Stimulated activated CD4-positive, alpha-beta T cell treated with anti-CD3 and anti-CD28 coated beads, Interleukin-4, amount 100 ng/mL, for 4 hours (primary cell): ENCODE data around the gene FBLN5.

Experiments used
- DNase-seq, 2 experiments: peaks; one replicate each; pipeline ENCODE4 v3.0.0-alpha.2; 2020

FBLN5 gene

GRCh38 chr14:91945751-91946621, 1.5 kb downstream of the FBLN5 start:
- no peak for DNase-seq

DNA sequence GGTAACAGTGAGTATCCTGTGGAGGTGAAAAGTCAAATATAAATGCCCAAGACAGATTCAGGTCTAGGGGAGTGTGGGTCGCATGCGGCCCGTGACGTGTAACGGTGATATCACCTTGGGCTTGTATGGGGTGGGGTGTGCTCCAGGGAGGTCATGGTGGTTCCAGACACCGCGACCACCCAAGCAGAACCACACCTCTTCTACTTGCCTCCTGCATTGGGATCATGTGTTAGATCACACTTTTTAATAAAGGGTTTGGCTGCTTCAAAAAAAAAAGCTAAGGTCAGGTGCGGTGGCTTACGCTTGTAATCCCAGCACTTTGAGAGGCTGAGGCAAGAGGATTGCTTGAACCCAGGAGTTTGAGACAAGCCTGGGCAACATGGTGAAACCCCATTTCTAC, 4.5 kb downstream of the FBLN5 start:
- no peak for DNase-seq

DNA sequence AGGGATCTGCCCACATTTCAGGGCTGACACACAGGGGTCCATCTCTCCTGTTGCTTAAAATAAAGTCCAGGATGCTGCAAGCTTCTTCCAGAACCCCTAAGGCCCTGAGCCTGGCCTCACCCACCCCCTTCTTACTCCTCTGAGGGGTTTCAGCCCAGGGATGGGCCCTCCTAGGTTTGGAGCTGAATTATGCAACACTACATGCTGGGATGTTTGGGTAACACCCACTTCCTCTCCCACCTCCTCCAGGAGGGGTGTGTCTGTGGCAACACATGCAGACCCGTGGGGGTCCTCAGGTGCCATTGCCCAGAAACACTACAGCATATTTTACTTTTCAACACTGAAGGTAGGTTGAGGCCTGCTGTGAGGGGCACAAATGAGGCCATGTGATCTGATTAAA, 5.4 kb downstream of the FBLN5 start:
- no peak for DNase-seq

DNA sequence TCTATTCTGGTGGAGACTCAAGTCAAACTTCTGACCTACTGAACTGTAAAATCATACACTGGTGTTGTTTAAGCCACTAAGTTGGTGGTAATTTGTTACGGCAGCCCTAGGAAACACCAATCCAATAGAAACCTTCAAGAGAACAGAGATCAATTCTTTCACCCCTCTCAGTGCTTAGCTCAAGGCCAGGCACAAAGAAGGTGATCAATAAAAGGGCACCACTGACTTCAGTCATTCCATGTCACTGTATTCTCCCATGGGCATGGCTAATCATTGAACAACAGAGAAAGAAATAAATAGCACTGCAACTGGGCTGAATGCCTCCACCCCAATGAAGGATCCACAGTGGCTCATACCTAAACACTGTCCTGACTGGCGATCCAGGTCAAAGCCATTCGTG, 7.3 kb downstream of the FBLN5 start:
- DNase-seq, result no peak

- no peak for DNase-seq
Observed at GRCh38 chr14:91935586-91935985, 11.9 kb downstream of the FBLN5 start.

DNA sequence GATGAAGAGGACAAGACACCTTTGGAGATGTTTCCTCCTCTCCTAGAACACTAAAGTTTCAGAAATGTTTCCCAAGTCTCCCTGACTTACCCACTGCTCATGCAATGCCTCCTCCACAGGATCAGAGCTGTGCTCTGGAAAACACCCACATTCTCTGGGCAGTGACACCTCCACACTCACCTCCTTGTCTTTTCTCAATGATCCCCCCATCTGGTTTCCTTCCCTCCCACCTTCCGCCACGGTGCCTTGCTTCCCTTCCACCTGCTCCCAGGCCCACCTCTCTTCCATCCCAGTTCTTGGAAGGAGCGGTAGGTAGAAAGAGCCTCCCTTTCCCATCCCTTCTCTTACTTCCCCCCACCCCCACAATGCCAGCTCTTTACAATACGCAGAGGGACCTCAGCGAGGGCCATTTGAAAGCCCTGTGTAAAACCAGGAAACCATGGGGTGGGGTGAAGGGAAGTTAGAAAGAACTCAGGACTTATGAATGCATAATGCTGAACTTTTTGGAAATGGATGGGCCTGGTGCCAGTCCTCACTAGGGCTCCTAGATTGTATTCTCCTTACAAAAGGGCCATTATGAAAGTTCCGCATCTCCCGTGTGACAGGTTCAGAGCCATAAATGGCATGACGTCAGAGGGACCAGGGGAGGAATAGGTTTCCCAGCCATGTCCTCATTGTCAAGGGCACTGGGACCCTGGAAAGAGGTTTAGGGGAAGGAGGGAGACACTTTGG, 12.8 kb downstream of the FBLN5 start:
- DNase-seq, result no peak

DNA sequence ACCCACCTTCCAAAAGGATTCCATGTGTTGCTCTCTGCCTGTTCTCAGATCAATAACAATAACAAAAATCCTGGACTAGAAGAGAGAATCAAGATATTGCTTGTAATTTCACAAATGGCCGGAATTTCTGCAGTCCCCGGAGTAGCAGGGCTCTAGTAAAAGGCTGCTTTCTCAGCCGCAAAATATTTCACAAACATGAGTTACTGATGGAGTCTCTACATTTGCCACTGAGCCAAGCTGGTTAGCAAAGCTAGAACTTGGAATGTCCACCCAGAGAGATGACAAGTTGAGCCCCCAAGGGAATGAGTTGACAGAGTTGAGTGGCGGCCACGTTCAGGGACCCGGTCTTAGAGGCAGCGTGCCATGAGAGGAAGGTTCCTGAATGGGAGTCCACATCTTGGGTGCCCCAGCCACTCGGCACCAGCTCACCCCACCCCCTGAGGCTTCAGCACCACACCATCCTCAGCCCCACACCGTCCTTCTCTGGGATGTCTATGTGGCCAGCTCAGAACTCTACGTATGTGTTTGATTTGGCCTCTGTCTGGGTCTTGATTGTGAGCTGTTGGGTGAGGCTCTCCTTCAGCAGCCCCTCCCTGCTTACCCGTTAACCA, 15.9 kb downstream of the FBLN5 start:
- no peak for DNase-seq

GRCh38 chr14:91929700-91930099, 17.8 kb downstream of the FBLN5 start:
- DNase-seq, result no peak

DNA sequence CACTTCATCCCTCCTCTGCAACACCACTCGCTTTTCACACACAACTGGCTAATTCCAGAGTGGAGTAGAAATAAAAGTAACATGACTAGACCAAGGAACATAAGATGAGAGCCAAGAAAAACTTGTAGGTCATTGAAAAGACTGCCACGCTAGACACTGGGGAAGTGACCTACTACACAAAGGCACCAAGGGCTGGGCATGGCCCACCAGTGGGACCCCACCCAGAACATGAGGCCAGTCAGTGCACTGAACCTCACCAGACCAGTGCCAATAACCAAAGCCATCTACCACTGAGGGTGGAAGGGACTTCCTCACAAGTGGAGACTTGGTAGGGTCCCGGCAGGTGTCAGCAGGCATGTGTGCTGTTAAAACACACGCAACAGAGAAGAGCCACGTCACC, 19.7 kb downstream of the FBLN5 start:
- no peak for DNase-seq

- DNase-seq, result no peak
Observed at GRCh38 chr14:91927191-91927590, 20.3 kb downstream of the FBLN5 start.

DNA sequence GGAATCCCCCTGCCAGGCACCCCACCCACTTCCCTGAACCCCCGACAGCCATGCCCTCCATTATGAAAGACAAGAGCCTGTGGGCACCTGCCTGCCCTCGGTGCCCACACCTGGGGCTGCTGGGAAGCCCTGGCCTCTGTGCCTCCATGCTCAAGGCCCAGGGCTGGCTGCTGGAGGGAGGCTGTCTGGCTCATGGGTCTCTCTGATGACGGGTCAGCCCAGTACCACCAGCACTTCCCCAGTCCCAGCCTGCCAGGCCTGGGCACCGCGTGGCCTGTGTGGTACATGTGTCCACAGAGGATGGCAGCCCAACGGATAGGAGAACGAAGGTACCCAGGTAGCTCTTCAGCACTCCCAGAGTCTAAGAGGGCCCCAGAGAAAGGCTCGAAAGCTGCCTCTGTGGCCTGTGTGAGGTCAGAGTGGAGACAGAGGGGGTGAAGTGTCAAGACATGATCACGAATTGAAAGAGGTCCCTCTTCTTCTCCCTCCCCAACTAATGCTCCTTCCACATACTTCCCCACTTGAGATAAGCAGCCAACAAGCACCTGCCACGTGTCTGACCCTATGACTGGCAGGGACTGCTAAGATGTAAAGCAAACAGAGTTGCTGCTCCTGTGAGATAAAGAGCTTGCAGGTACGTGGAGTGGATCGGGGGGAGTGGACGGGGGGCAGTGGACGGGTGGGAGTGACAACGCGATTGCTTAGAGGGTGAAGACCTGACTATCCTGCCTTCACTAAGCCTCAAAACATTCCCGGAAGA, 21.2 kb downstream of the FBLN5 start:
- no peak for DNase-seq

DNA sequence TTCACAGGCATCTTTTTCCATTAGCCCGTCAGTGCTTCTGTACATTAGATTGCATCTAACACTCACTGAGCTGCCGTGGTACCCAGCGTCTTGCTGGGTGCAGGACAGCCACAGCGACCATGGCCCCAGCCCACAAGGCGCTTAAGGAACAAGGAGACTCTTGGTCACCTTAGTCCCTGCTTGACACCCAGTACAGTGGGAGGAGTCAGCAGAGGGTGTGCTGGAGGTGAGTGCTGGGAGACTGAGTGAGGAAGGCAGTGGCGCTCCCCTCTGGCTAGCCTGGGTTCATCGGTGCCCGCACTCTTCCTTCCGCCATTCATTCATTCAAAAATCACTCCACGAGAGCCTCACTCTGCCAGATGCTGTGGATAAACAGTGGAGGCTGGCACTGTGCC, 21.8 kb downstream of the FBLN5 start:
- no peak for DNase-seq

GRCh38 chr14:91925001-91925726, 22.3 kb downstream of the FBLN5 start:
- DNase-seq, result no peak

DNA sequence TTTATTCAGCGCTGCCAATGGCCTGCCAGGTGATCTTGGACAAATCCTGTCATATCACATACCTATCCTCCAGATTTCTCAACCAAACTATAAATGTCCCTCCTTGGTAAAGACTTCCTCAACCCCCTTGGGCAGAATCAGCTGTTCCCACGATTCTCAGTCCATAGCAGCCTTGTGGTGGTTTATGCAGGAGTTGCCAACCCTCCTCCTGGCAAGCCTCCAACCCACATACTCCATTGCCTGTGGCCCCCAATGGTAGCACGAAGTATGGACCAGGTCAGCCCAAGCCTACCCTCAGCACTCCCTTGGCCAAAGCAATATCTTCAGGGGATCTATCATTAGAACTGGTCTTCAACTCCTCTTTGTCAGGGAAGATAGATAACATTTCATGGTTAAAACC, 27.0 kb downstream of the FBLN5 start:
- DNase-seq, result no peak

DNA sequence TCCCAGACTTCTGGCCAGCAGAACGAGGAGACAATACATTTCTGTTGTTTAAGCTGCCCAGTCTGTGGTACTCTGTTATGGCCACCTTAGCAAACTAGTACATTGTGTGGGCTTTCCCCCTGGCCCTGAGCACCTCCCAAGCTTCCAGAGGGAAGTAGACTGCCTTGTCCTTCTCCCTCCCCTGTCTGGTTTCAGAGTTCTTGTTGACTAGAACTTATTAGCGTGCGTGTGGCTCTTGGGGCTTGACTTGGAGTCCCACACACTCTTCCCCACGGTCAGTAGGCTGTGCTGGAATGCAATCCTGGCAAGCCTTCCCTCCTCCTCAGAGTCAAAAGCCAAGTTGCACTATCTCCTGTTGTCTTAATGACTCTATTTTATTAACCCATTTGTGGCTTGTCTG, 27.7 kb downstream of the FBLN5 start:
- no peak for DNase-seq

GRCh38 chr14:91918186-91918883, 29.2 kb downstream of the FBLN5 start:
- no peak for DNase-seq

GRCh38 chr14:91912035-91912434, 35.5 kb downstream of the FBLN5 start:
- DNase-seq, result no peak

DNA sequence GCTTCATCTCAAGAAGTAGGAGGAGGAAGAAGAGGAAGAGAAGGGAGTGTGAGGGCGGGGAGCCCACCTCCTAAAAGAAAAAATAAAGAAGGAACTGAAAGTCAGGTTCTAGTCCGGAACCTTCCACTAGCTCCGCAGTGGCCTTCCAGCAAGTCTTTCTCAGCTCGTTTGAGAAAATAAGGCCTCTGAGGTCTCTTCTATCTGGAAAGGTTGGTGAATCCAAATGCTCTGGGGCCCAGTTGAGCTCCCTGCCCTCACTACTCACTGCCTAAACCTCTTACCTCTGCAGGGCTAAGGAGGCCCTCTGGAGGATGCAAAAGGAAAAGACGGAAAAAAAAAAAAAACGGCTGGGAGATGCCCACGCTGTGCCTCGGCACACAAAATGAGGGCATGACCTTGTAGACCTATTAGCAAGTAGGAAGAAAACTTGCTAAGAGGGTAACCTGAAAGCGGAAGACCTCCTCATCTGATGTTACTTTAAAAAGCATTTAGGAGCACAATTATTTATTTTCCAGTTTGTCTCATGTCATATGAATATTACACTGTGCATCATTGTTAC, 35.9 kb downstream of the FBLN5 start:
- DNase-seq, result peak; percentile 10 to 42

DNA sequence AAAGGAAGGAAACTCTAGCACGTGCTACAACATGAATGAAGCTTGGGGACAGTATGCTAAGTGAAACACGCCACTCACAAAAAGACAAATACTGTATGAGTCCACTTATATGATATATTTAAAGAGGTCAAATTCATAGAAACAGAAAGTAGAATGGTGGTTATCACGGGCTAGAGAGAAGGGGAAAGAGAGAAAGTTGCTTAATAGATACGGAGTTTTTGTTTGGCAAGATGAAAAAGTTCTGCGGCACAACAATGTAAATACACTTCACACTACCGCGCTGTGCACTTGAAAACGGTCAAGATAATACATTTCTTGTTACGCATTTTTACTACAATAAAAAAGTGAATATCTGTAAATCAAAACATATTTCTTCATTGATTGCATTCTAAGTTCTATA, 37.3 kb downstream of the FBLN5 start:
- DNase-seq, result no peak

DNA sequence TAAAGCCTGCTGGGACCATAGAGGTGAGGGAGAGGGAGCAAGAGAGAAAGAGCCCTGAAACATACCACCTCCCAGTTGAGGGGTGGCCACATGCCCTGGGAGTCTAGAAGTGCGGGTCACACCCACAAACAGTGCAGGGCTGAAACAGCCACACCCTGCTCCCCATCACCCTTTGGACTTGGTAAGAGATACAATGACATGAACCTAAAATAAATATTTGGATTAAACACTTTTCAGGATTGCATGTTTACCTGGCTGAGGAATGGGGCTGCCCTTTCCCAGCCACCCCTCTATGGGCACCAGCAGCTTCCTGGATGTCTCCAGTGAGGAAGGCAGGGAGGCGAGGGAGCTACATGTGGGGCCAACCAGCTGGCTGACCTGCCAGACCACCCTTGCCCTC, 41.1 kb downstream of the FBLN5 start:
- no peak for DNase-seq

GRCh38 chr14:91904956-91905645, 42.4 kb downstream of the FBLN5 start:
- no peak for DNase-seq
